K562 (cell line): Measurements from ENCODE around the gene HDAC7. TPM values are rescaled to one million over a fixed set of nuclear protein-coding genes. Genes with fewer than 3 reads are reported as not detected.

ENCODE experiments used
- ATAC-seq: fragments of 200-7000 bp; cut with Tn5 transposase; 3 replicates; pipeline ENCODE4 v1.9.1; 2020; ENCODE audit warnings: moderate library complexity
- BruUV-seq: library from RNA; stranded (reverse); fragments of 400-500 nt; replicated peaks from 2 replicates; lab custom pipeline; 2021; lab: Mats Ljungman, UMichigan
- CTCF ChIA-PET: fragments of 300-600 bp; formaldehyde crosslinking; extraction: SDS; loops from one replicate; lab custom pipeline; 2021; ENCODE audit warnings: low intra/inter-chr PET ratio; lab: Yijun Ruan, JAX
- POLR2A ChIA-PET: fragments of 300-600, 350-650 bp; sonication (Branson Sonifier 250); formaldehyde crosslinking; extraction: SDS; loops from one replicate; lab custom pipeline; 2021; ENCODE audit warnings: antibody characterized with exemption, inconsistent platforms; lab: Yijun Ruan, JAX
- DNase-seq, 4 experiments: peaks; one replicate each; pipeline versions ENCODE4 v3.0.0 to v3.0.0-alpha.2; 2011 to 2018; ENCODE audit warnings: low spot score in 3 of 4, mixed read lengths in 3 of 4; ENCODE audit errors: extremely low read depth in 1 of 4
- FAIRE-seq: peaks from 2 replicates; lab custom pipeline; 2011; peaks lifted over from hg19 to GRCh38; lab: Jason Lieb, UNC
- H2AFZ ChIP-seq: 2 replicates; pipeline ENCODE4 v1.6.0; 2011; ENCODE audit warnings: low read depth, low read length, control low read depth, inconsistent platforms
- H3K27ac ChIP-seq: fragments of 200-600 bp; 3 replicates; pipeline ENCODE4 v1.8.0; 2011; ENCODE audit warnings: low read depth, mild to moderate bottlenecking, control low read depth, inconsistent platforms, low read length, moderate library complexity, mixed read lengths; ENCODE audit errors: extremely low read depth
- H3K27me3 ChIP-seq, 2 experiments: fragments of 300-600 bp in 1 of 2; 2 replicates in 1 of 2; 3 replicates in 1 of 2; pipeline versions ENCODE4 v1.6.0 to v1.8.0; 2011; ENCODE audit warnings: inconsistent platforms in 2 of 2, low read length in 2 of 2, mild to moderate bottlenecking in 1 of 2, mixed read lengths in 1 of 2, moderate library complexity in 1 of 2; ENCODE audit not compliant: control insufficient read depth in 2 of 2, insufficient read depth in 2 of 2
- H3K36me3 ChIP-seq: fragments of 300-600 bp; 3 replicates; pipeline ENCODE4 v1.8.0; 2011; ENCODE audit warnings: mild to moderate bottlenecking, low read length, inconsistent platforms; ENCODE audit not compliant: control insufficient read depth, insufficient read depth
- H3K4me1 ChIP-seq, 2 experiments: fragments of 200-600 bp in 1 of 2; replicated peaks in 1 of 2; 2 replicates in 1 of 2; 3 replicates in 1 of 2; pipeline versions ENCODE4 v1.5.1 to v1.8.0; 2011; ENCODE audit warnings: inconsistent platforms in 2 of 2, low read length in 2 of 2, mild to moderate bottlenecking in 1 of 2, mixed read lengths in 1 of 2, moderate library complexity in 1 of 2; ENCODE audit not compliant: control insufficient read depth in 2 of 2, insufficient read depth in 2 of 2
- H3K4me2 ChIP-seq: 2 replicates; pipeline ENCODE4 v1.6.1; 2011; ENCODE audit warnings: low read length, control low read depth, inconsistent platforms, mixed read lengths; ENCODE audit not compliant: insufficient read depth
- H3K4me3 ChIP-seq: fragments of 200-600 bp; sonication (generic), shearing (Covaris generic); 2 replicates; pipeline ENCODE4 v1.5.1; 2016; ENCODE audit warnings: control low read depth, inconsistent platforms
- H3K79me2 ChIP-seq: fragments of 200-600 bp; 3 replicates; pipeline ENCODE4 v1.8.0; 2011; ENCODE audit warnings: low read length, inconsistent platforms; ENCODE audit not compliant: control insufficient read depth, insufficient read depth
- H3K9ac ChIP-seq, 2 experiments: 2 replicates each; pipeline versions ENCODE4 v1.6.0 to v1.6.1; 2011; ENCODE audit warnings: low read depth in 2 of 2, low read length in 2 of 2, control low read depth in 1 of 2, inconsistent platforms in 1 of 2, mild to moderate bottlenecking in 1 of 2, mixed read lengths in 1 of 2; ENCODE audit not compliant: insufficient read depth in 1 of 2
- H3K9me1 ChIP-seq: one replicate; pipeline ENCODE4 v1.6.0; 2011; ENCODE audit warnings: inconsistent platforms, mild to moderate bottlenecking, low read length, moderate library complexity; ENCODE audit not compliant: control insufficient read depth, insufficient read depth
- H3K9me3 ChIP-seq: replicated peaks from 2 replicates; pipeline ENCODE4 v1.5.1; 2011; ENCODE audit warnings: low read depth, low read length, inconsistent platforms; ENCODE audit not compliant: control insufficient read depth, insufficient read depth
- H4K20me1 ChIP-seq: replicated peaks from 2 replicates; pipeline ENCODE4 v1.6.1; 2011; ENCODE audit warnings: low read length, inconsistent platforms, mixed read lengths; ENCODE audit not compliant: control insufficient read depth, insufficient read depth
- ARID4B ChIP-seq: sonication (generic); formaldehyde crosslinking; IDR thresholded peaks from 2 replicates; pipeline ENCODE4 v1.8.0; 2022; ENCODE audit warnings: mild to moderate bottlenecking, missing genetic modification reagents
- CREBBP ChIP-seq: IDR thresholded peaks from one replicate; pipeline ENCODE4 v1.6.1; 2012; ENCODE audit warnings: low read depth, mild to moderate bottlenecking, control low read depth, inconsistent platforms, low read length
- POLR2G ChIP-seq: fragments of 200-400 bp; formaldehyde crosslinking; IDR thresholded peaks from 2 replicates; pipeline ENCODE4 v1.6.1; 2017; ENCODE audit warnings: low read depth, mild to moderate bottlenecking, antibody characterized with exemption, low read length, moderate library complexity
- TCF15 ChIP-seq: fragments of 250-450 bp; sonication (Bioruptor Pico); IDR thresholded peaks from 2 replicates; pipeline ENCODE4 v1.8.0; 2022; ENCODE audit warnings: moderate library complexity, mild to moderate bottlenecking, inconsistent platforms
- TCF7L2 ChIP-seq: fragments of 150-350 bp; IDR thresholded peaks from 2 replicates; pipeline ENCODE4 v1.6.1; 2016; ENCODE audit warnings: low read depth, mild to moderate bottlenecking, low read length, moderate library complexity
- XRCC5 ChIP-seq: fragments of 200-400 bp; formaldehyde crosslinking; IDR thresholded peaks from 2 replicates; pipeline ENCODE4 v1.6.1; 2017; ENCODE audit warnings: low read depth, mild to moderate bottlenecking, low read length
- WGBS: fragments of 100-300 bp; shearing (Covaris generic); methylation state at CpG from one replicate; pipeline ENCODE4 v1.1.6; 2016; ENCODE audit warnings: low coverage, mixed read lengths; ENCODE audit not compliant: insufficient coverage; ENCODE audit errors: missing lambda C conversion rate; 5-methylcytosine and 5-hydroxymethylcytosine counted together
- in situ Hi-C: fragments of 300-500 bp; cut with MboI; formaldehyde crosslinking; loops from 4 replicates; pipeline ENCODE4 v1.15.0; 2018; ENCODE audit warnings: inconsistent platforms, mixed read lengths
- intact Hi-C: fragments of 100-400 bp; cut with micrococcal nuclease; formaldehyde crosslinking; loops from 2 replicates; pipeline ENCODE4 v1.14.2; 2022
- polyA plus RNA-seq, 8 experiments: library from polyadenylated mRNA; depleted of rRNA in 4 of 8; stranded (reverse) in 5 of 8; unstranded in 3 of 8; fragments of >200 nt; fragmentation: Nextera tagmentation in 2 of 8; fragmentation: Illumina TruSeq in 1 of 8; extraction: Ambion mirVana in 2 of 8; extraction: Trizol in 1 of 8; gene quantifications; 2 replicates each; pipeline versions ENCODE4 v1.2.1 to v1.2.3, GENCODE V29; 2011 to 2014; ENCODE audit warnings: inconsistent platforms in 1 of 8, missing spikeins in 1 of 8
- total RNA-seq, 7 experiments: library from RNA; depleted of rRNA in 6 of 7; stranded (reverse); fragments of >200 nt in 6 of 7; fragmentation: Illumina TruSeq in 2 of 7; extraction: Trizol in 2 of 7; gene quantifications; 2 replicates each; pipeline versions ENCODE4 v1.2.1 to v1.2.3, GENCODE V29; 2011 to 2021; ENCODE audit warnings: low replicate concordance in 1 of 7
- TF ChIP-seq, protein P1 (sequence below): fragments of 450-650 bp; IDR thresholded peaks from 2 replicates; pipeline ENCODE4 v1.6.1; 2017; ENCODE audit warnings: antibody characterized with exemption

HDAC7 gene
- total and polyA plus RNA-seq, 9 of the 15 experiments (the other 6 are each of a cell fraction or from before 2014, with no cell fraction given): 2.5 to 129 (median 31.1) TPM

DNA sequence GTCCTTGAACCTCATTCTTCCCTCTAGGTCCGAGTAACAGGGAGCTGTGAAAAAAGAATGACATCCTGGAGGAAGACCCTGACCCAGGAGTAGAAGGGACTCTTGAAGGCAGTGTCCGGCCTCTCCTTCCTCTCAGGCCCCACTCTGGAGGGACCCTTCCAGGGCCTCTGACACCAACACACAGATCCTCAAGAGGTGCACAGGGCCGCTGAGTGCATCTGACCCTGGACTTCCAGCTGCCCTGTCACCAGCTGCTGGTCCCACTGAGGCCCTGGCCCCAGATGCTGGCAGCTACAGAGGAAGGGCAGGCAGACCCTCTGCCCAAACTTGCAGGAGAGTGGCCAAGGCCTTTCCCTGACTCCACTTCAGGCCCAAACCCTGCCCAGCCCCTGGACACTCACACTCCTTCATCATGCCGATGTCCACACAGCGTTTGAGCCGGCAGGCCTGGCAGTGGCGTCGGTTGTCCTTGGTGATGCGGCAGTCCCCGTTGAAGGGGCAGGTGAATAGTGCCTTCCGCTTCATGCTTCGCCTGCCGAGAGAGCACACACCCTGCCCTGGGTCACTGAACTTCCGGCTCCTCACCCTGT, 45.0 kb upstream of the HDAC7 start (continued):
- TF ChIP-seq XRCC5: no peak

DNA sequence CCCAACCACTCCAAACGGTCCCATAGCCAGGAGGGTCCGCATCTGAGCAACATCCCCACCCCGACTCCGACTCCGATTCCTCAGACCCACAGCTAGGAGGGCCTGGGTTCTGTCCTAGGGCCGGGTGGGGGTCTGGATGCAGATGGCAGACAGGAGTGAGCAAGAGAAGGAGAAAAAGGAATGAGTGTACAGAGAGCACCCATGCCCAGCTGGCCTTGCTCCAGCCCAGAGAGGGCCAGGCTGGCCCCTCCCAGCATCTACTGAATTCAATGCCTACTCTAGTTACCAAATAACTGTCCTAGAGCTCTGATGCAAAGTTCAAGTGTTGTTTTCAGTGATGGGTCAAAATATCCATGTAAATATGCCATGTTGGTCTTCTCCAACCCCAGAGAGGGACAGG, 44.3 kb upstream of the HDAC7 start:
- no peak for ATAC-seq
- no peaks in the 10 kb centered on the region for H3K36me3 ChIP-seq
- ChIA-PET POLR2A (no interaction called here), CTCF (no interaction called here)
- H3K4me3 ChIP-seq: no peak overlapping the region
- no peaks in the 10 kb centered on the region for H3K9me3 ChIP-seq
- no peaks in the 10 kb centered on the region for H3K9me1 ChIP-seq
- peaks cover 0 to 4% of the 10 kb centered on the region in 2 experiments; a peak in 1 of 5 replicates for H3K27me3 ChIP-seq
- TF ChIP-seq TCF7L2 (no peak), ARID4B (no peak), TCF15 (no peak), CREBBP (no peak), POLR2G (no peak)
- TF ChIP-seq, protein P1, sequence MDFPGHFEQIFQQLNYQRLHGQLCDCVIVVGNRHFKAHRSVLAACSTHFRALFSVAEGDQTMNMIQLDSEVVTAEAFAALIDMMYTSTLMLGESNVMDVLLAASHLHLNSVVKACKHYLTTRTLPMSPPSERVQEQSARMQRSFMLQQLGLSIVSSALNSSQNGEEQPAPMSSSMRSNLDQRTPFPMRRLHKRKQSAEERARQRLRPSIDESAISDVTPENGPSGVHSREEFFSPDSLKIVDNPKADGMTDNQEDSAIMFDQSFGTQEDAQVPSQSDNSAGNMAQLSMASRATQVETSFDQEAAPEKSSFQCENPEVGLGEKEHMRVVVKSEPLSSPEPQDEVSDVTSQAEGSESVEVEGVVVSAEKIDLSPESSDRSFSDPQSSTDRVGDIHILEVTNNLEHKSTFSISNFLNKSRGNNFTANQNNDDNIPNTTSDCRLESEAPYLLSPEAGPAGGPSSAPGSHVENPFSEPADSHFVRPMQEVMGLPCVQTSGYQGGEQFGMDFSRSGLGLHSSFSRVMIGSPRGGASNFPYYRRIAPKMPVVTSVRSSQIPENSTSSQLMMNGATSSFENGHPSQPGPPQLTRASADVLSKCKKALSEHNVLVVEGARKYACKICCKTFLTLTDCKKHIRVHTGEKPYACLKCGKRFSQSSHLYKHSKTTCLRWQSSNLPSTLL: no peak
- DNase-seq: no peak
- H2AFZ ChIP-seq: no peak overlapping the region
- no peak overlapping the region for H3K4me2 ChIP-seq
- peaks cover 0 to 16% of the 10 kb centered on the region in 2 experiments; a peak in 3 of 5 replicates for H3K4me1 ChIP-seq
- BruUV-seq: no TSS peak
- intact Hi-C loops (no loop called here), in situ Hi-C loops (no loop called here)
- H3K27ac ChIP-seq: no peak overlapping the region
- FAIRE-seq: no peak
- no peaks in the 10 kb centered on the region for H4K20me1 ChIP-seq
- H3K79me2 ChIP-seq: no peaks in the 10 kb centered on the region
- 71% methylated on average over 6 of the region's 6 CpGs for WGBS
- H3K9ac ChIP-seq: no peak overlapping the region; a peak in 1 of 4 replicates
